ENCODE measurements around the gene HYI.

Gene HYI

DNA sequence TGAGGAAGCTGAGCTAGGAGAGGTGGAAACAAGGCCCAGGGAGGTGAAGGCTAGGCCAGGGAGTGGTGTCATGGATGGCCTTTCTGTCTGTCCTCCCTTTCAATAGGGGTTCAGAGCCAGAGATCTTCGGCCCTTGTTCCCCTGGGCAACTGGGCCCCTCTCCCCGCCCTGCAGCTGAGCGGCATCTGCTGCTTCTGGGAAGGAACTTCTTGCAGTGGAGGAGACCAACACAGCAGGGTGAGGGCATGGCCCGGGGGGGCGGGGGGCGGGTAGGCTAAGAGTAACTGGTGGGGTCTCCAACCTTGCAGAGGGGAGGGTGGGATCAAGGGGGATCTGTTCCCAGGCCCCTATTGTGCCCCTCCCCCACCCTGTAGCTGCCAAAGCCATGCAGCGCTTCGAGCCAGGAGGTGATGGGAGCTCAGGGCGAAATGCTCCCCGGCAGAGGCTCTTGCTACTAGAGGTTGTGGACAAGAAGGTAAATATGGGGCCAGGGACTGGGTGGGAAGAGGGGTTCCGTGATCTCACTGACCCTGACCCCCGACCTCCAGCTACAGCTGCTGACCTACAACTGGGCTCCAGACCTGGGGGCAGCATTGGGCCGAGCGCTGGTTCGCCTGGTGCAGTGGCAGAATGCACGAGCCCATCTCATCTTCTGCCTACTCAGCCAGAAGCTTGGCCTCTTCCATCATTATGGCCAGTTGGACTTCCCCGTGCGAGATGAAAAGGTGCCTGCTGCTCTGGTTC lies 11.7 kb downstream of the HYI start:
- DNase-seq, result no peak

DNA sequence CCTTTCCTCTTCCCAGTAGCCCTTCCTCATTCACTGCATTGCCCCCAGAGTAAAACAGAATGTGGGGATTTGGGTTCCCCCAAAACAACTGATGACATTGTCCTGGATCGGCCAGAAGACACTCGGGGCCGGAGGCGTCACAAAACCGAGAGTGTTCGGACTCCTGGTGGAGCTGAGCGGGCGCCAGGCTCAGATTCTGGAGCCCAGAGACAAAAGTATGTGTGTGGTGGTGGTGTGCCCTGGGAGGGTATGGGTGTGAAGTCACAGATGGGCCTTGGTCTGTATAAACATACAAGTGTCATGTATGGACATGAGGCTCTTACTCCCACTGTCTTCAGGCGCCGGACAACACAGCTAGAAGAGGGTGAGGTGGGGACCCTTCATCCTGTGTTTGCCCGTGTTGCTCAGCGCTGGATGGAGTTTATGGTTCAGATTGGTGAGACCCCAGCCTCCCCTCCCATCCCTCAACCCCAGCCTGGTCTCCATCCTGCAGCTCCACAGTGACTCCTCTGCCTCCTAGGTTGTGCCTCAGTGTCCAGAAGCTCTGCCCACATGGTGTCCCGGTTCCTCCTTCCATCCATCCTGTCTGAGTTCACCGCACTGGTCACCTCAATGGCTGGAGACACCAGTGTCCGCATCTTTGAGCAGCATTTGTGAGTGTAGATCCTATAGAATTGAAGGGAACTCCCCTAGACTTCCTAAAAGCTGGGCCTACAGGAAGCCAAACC lies 12.4 kb downstream of the HYI start:
- Histone ChIP-seq H3K4me1 (ENCODE audit: control insufficient read depth, low read depth, low read length) (no peaks in the 10 kb centered on the region), H3K4me3 (ENCODE audit: low read length) (no peak overlapping the region), H3K9ac (ENCODE audit: low read length) (no peak overlapping the region), H2BK120ac (ENCODE audit: low read depth, low read length) (no peak overlapping the region), H3K18ac (ENCODE audit: low read length) (no peak overlapping the region), H4K5ac (ENCODE audit: low read length) (no peak overlapping the region), H2BK15ac (replicated peaks; ENCODE audit: low read depth) (no peak overlapping the region), H3K23ac (ENCODE audit: low read length) (no peak overlapping the region), H2BK5ac (ENCODE audit: low read length) (no peak overlapping the region), H3K36me3 (ENCODE audit: control insufficient read depth, insufficient read depth, low read length) (peaks cover 5% of the 10 kb centered on the region), H3K4me2 (ENCODE audit: low read length) (no peak overlapping the region), H3K79me2 (ENCODE audit: control insufficient read depth, insufficient read depth, low read length) (no peaks in the 10 kb centered on the region), H3K79me1 (ENCODE audit: low read length) (no peaks in the 10 kb centered on the region), H4K8ac (ENCODE audit: low read depth, low read length) (no peak overlapping the region), H3K4ac (ENCODE audit: low read depth, low read length) (no peak overlapping the region), H3K56ac (ENCODE audit: low read length) (no peak overlapping the region), H3K27ac (ENCODE audit: low read depth, low read length) (no peak overlapping the region), H2AK5ac (ENCODE audit: low read length) (no peak overlapping the region), H3K27me3 (ENCODE audit: insufficient read depth, low read length, poor library complexity) (no peaks in the 10 kb centered on the region)
- no peak for DNase-seq
- no CpG with 5 or more reads among the region's 15 CpGs for WGBS (ENCODE audit: extremely low coverage, insufficient coverage, low lambda C conversion rate)

More for the DNA sequence above, 11.7 kb downstream of the HYI start:
- no peak overlapping the region for H3K18ac ChIP-seq (ENCODE audit: low read length)
- H3K27me3 ChIP-seq (ENCODE audit: insufficient read depth, low read length, poor library complexity), result no peaks in the 10 kb centered on the region
- no peak overlapping the region for H2AK5ac ChIP-seq (ENCODE audit: low read length)
- no peak overlapping the region for H3K56ac ChIP-seq (ENCODE audit: low read length)
- H3K23ac ChIP-seq (ENCODE audit: low read length), result no peak overlapping the region
- H3K4me1 ChIP-seq (ENCODE audit: control insufficient read depth, low read depth, low read length), result no peaks in the 10 kb centered on the region
- H2BK15ac ChIP-seq (replicated peaks; ENCODE audit: low read depth), result no peak overlapping the region
- H3K4me2 ChIP-seq (ENCODE audit: low read length), result no peak overlapping the region
- no peaks in the 10 kb centered on the region for H3K79me1 ChIP-seq (ENCODE audit: low read length)
- no peak overlapping the region for H3K27ac ChIP-seq (ENCODE audit: low read depth, low read length)
- no peak overlapping the region for H3K4me3 ChIP-seq (ENCODE audit: low read length)
- no peaks in the 10 kb centered on the region for H3K79me2 ChIP-seq (ENCODE audit: control insufficient read depth, insufficient read depth, low read length)
- no peak overlapping the region for H4K8ac ChIP-seq (ENCODE audit: low read depth, low read length)
- no peak overlapping the region for H2BK120ac ChIP-seq (ENCODE audit: low read depth, low read length)
- WGBS (ENCODE audit: extremely low coverage, insufficient coverage, low lambda C conversion rate), result no CpG with 5 or more reads among the region's 18 CpGs
- H4K5ac ChIP-seq (ENCODE audit: low read length), result no peak overlapping the region
- no peak overlapping the region for H3K9ac ChIP-seq (ENCODE audit: low read length)
- no peak overlapping the region for H2BK5ac ChIP-seq (ENCODE audit: low read length)
- peaks cover 5% of the 10 kb centered on the region for H3K36me3 ChIP-seq (ENCODE audit: control insufficient read depth, insufficient read depth, low read length)
- H3K4ac ChIP-seq (ENCODE audit: low read depth, low read length), result no peak overlapping the region

DNA sequence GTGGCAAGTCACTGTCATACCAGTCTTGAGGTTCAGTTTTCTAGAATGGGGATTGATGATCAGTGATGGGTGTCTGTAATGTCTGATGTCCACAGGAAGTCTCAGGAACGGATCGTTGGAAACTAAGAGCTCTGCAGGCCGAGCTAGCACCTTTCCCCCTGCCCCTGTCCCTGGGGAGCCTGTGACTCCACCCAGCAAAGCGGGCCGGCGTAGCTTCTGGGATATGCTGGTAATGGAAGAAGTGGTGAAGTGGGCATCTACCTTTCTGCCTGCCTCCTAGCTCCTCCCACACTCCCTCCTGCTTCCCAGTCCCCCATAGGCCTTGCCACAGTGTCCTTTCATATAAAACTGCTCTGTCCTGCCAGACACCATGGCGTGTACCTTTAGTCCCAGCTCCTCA lies 13.4 kb downstream of the HYI start:
- Histone ChIP-seq H3K4me3 (ENCODE audit: low read length) (no peak overlapping the region), H3K18ac (ENCODE audit: low read length) (no peak overlapping the region)
- no CpG with 5 or more reads among the region's 7 CpGs for WGBS (ENCODE audit: extremely low coverage, insufficient coverage, low lambda C conversion rate)

DNA sequence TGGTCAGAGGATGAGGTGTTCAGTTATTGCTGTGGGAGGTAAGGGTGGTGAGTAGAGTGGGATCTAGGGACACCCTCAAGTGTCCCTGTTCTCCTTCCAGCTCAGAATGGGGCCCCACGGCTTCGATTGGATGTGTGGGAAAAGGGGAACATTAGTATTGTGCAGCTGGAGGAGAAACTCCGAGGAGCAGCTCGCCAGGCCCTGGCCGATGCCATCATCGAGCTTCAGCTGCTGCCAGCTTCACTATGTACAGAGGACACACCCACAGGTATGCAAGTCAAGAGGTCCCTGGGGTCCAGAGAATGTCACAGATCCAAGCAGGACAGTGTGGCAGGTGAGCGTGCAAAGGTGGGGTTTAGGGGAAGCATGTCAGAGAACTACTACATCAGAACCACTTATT lies 13.9 kb downstream of the HYI start:
- no peak overlapping the region for H3K9ac ChIP-seq (ENCODE audit: low read length)
- H3K27ac ChIP-seq (ENCODE audit: low read depth, low read length), result no peak overlapping the region
- H4K5ac ChIP-seq (ENCODE audit: low read length), result no peak overlapping the region
- no peak overlapping the region for H2BK15ac ChIP-seq (replicated peaks; ENCODE audit: low read depth)
- no peak overlapping the region for H3K4ac ChIP-seq (ENCODE audit: low read depth, low read length)
- H3K4me1 ChIP-seq (ENCODE audit: control insufficient read depth, low read depth, low read length), result no peaks in the 10 kb centered on the region
- H3K56ac ChIP-seq (ENCODE audit: low read length), result no peak overlapping the region
- H3K18ac ChIP-seq (ENCODE audit: low read length), result no peak overlapping the region
- H2BK120ac ChIP-seq (ENCODE audit: low read depth, low read length), result no peak overlapping the region
- H3K4me3 ChIP-seq (ENCODE audit: low read length), result no peak overlapping the region
- H3K79me1 ChIP-seq (ENCODE audit: low read length), result no peaks in the 10 kb centered on the region
- H3K4me2 ChIP-seq (ENCODE audit: low read length), result no peak overlapping the region
- peaks cover 1% of the 10 kb centered on the region for H3K36me3 ChIP-seq (ENCODE audit: control insufficient read depth, insufficient read depth, low read length)
- H4K8ac ChIP-seq (ENCODE audit: low read depth, low read length), result no peak overlapping the region
- WGBS (ENCODE audit: extremely low coverage, insufficient coverage, low lambda C conversion rate), result no CpG with 5 or more reads among the region's 7 CpGs
- H3K23ac ChIP-seq (ENCODE audit: low read length), result no peak overlapping the region
- H3K27me3 ChIP-seq (ENCODE audit: insufficient read depth, low read length, poor library complexity), result no peaks in the 10 kb centered on the region
- no peak overlapping the region for H2BK5ac ChIP-seq (ENCODE audit: low read length)
- H3K79me2 ChIP-seq (ENCODE audit: control insufficient read depth, insufficient read depth, low read length), result no peaks in the 10 kb centered on the region
- H2AK5ac ChIP-seq (ENCODE audit: low read length), result no peak overlapping the region
- DNase-seq, result no peak

More for the DNA sequence above, 13.4 kb downstream of the HYI start:
- Histone ChIP-seq H3K56ac (ENCODE audit: low read length) (no peak overlapping the region), H4K5ac (ENCODE audit: low read length) (no peak overlapping the region), H2AK5ac (ENCODE audit: low read length) (no peak overlapping the region), H3K4me2 (ENCODE audit: low read length) (no peak overlapping the region), H3K27me3 (ENCODE audit: insufficient read depth, low read length, poor library complexity) (no peaks in the 10 kb centered on the region), H3K23ac (ENCODE audit: low read length) (no peak overlapping the region), H2BK5ac (ENCODE audit: low read length) (no peak overlapping the region), H3K27ac (ENCODE audit: low read depth, low read length) (no peak overlapping the region), H4K8ac (ENCODE audit: low read depth, low read length) (no peak overlapping the region), H2BK120ac (ENCODE audit: low read depth, low read length) (no peak overlapping the region), H3K9ac (ENCODE audit: low read length) (no peak overlapping the region), H2BK15ac (replicated peaks; ENCODE audit: low read depth) (no peak overlapping the region), H3K4me1 (ENCODE audit: control insufficient read depth, low read depth, low read length) (no peaks in the 10 kb centered on the region), H3K79me2 (ENCODE audit: control insufficient read depth, insufficient read depth, low read length) (no peaks in the 10 kb centered on the region), H3K36me3 (ENCODE audit: control insufficient read depth, insufficient read depth, low read length) (peaks cover 1% of the 10 kb centered on the region), H3K4ac (ENCODE audit: low read depth, low read length) (no peak overlapping the region), H3K79me1 (ENCODE audit: low read length) (no peaks in the 10 kb centered on the region)
- no peak for DNase-seq

DNA sequence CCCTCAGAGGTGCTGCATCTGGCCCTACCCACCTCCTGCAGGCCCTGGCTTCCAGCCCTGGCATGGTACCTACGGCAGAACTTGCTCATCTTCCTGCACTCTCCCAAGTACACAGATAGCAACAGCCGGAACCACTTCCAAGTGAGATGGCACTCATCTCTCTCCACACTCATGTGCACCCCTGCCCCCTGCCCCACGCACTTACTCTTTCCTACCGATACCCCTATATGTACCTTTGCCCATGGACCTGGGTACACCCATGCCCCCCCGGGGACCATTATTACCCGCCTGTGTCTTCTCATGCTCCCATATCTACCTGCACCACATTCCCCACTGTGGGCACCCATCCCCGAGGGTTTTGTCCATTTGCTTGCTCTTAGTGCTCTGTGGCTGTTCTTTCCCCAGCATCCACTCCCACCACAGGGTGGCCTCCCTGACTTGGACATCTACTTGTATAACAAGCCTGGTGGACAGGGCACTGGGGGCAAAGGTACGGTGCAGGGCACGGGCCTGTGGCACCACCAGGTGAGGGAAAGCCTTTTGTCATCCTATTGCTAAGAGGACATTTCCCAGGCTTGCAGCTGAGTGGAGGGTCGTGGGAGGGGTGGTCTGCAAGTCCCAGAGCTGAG lies 14.7 kb downstream of the HYI start:
- H2BK120ac ChIP-seq (ENCODE audit: low read depth, low read length), result no peak overlapping the region
- no peak overlapping the region for H3K18ac ChIP-seq (ENCODE audit: low read length)
- H3K4me2 ChIP-seq (ENCODE audit: low read length), result no peak overlapping the region
- no peaks in the 10 kb centered on the region for H3K27me3 ChIP-seq (ENCODE audit: insufficient read depth, low read length, poor library complexity)
- no peak overlapping the region for H3K23ac ChIP-seq (ENCODE audit: low read length)
- H3K9ac ChIP-seq (ENCODE audit: low read length), result no peak overlapping the region
- no peak for DNase-seq
- H3K4me3 ChIP-seq (ENCODE audit: low read length), result no peak overlapping the region
- no peaks in the 10 kb centered on the region for H3K4me1 ChIP-seq (ENCODE audit: control insufficient read depth, low read depth, low read length)
- no peaks in the 10 kb centered on the region for H3K79me1 ChIP-seq (ENCODE audit: low read length)
- H2AK5ac ChIP-seq (ENCODE audit: low read length), result no peak overlapping the region
- H3K27ac ChIP-seq (ENCODE audit: low read depth, low read length), result no peak overlapping the region
- no peaks in the 10 kb centered on the region for H3K79me2 ChIP-seq (ENCODE audit: control insufficient read depth, insufficient read depth, low read length)
- no peak overlapping the region for H4K5ac ChIP-seq (ENCODE audit: low read length)
- WGBS (ENCODE audit: extremely low coverage, insufficient coverage, low lambda C conversion rate), result no CpG with 5 or more reads among the region's 10 CpGs
- no peak overlapping the region for H2BK15ac ChIP-seq (replicated peaks; ENCODE audit: low read depth)
- no peak overlapping the region for H3K56ac ChIP-seq (ENCODE audit: low read length)
- no peak overlapping the region for H2BK5ac ChIP-seq (ENCODE audit: low read length)
- H3K36me3 ChIP-seq (ENCODE audit: control insufficient read depth, insufficient read depth, low read length), result peaks cover 4% of the 10 kb centered on the region
- no peak overlapping the region for H3K4ac ChIP-seq (ENCODE audit: low read depth, low read length)
- no peak overlapping the region for H4K8ac ChIP-seq (ENCODE audit: low read depth, low read length)
